NCI-H1930 (cell line): ENCODE results near the gene ERICH6.
"Not testable (repeated sequence)": the region's sequence is repeated elsewhere in the genome, so short reads cannot be mapped to it uniquely, and the experiment has no call there.

Experiments
- DNase-seq, 2 experiments: peaks; one replicate each; lab custom pipeline; 2025; lab: John Stamatoyannopoulos, UW

The ERICH6 gene

DNA sequence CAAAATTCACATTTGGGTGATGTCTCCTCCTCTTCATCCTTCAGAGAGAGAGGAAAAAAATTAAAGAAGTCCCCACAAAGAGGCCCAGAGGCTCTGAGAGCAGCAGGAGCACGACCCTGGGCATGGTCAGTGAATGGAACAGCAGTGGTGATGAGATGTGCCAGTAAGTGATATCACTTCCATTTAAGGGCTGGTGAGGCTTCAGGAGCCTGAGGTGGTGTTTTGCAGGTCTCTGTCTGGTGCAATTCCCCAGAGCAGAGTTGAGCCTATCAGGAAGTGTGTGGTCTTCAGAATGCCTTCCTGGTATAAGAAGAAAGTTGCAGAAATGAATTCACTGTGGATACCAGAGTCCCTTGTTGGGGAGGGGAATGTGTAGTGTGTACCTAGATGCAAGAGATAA is 21.4 kb downstream of the ERICH6 start:
- no peak for DNase-seq

DNA sequence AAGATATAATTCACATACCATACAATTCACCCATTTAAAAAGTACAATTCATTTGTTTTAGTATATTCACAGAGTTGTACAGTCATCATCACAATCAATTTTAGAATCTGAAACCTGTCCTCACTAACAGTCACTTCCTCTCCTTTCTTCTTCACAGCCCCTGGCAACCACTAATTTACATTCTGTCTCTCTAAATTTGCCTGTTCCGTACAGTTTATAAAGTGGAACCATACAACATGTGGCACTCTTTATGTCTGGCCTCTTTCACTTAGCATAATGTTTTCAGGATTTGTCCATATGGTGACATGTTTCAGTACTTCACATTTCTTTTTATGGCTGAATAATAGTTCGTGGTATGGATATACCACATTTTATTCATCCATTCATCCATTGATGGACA is 22.7 kb downstream of the ERICH6 start:
- no peak for DNase-seq

DNA sequence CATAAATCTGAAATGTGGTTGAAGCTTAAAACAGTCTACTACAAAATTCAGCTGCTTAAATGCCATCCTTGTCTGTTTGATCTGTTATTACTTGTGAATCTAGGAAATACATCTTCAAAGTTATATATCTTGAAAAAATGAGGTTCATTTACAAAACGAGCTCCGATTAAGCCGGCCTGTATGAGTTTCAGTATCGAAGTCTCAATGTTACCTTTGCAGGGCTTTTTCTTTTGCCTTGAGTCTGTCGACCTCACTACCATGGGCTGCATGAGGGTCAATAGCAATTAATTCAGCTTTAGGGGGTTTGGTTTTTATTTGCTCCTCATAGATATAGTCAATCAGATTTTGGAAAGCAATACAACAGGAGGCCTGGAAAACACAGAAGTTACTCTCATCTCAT is 23.2 kb downstream of the ERICH6 start:
- no peak for DNase-seq

DNA sequence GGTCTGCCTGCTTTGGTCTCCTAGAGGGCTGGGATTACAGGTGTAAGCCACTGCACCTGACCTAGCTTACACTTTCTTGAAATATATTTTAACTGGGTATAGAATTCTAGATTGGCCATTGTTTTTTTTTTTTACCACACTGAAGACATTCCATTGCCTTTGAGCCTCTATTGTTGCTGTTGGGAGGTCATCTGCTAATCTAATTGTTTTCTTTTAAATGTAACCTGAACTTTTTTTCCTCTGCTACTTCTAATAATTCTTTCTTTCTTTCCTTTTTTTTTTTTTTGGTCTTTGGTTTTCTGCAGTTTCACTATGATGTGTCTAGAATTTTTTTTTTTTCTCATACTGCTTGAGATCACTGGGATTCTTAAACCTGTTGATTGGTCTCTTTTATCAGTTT is 28.1 kb downstream of the ERICH6 start:
- no peak for DNase-seq

DNA sequence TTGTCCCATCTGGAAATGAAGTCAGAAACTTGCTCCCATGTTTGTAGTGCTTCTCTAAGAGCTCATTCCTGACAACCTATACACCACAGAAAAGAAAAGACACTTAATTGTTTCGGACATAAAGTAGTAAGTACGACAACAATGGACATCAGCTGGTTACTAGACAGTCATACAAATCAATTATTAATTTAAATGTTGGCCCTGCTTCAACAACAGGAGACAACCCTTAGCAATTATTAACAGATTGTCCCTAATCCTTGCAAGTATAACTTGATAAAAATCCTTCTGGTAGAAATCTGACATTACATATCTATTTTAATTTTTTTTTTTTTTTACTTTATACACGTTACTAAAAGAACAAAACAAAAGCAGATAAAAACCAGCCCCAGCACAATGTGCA is 29.8 kb downstream of the ERICH6 start:
- no peak for DNase-seq

DNA sequence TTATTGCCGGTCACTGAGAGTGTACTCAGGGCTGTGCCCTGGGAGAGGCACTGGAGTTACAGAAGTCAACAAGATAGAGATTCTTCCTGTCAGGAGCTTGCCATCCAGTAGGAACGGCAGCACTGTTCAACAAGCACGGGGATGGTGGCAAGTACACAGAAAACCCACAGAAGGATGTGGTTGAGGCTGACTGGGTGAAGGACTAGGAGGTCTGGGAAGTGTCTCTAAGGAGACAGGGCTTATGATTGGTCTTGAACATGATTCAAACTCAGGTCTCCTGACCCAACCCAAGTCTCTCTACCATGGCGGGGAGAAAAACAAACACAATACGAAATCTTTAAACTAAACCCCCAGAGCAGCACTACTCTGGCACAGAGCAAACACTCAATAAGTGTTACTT is 37.6 kb downstream of the ERICH6 start:
- no peak for DNase-seq

DNA sequence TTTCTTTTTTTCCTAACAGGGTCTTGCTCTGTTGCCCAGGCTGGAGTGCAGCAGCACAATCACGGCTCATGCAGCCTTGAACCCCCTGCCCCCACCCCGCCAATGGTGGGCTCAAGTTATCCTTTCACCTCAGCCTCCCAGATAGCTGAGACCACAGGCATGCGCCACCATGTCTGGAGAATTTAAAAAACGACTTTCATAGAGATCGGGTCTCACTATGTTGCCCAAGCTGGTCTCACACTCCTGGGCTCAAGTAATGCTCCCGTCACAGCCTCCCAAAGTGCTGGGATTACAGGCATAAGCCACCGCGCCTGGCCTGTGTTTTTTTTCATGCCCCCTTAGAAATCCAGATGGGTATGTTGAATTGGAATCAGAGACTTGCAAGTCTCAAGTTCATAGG is 40.3 kb downstream of the ERICH6 start:
- no peak for DNase-seq

DNA sequence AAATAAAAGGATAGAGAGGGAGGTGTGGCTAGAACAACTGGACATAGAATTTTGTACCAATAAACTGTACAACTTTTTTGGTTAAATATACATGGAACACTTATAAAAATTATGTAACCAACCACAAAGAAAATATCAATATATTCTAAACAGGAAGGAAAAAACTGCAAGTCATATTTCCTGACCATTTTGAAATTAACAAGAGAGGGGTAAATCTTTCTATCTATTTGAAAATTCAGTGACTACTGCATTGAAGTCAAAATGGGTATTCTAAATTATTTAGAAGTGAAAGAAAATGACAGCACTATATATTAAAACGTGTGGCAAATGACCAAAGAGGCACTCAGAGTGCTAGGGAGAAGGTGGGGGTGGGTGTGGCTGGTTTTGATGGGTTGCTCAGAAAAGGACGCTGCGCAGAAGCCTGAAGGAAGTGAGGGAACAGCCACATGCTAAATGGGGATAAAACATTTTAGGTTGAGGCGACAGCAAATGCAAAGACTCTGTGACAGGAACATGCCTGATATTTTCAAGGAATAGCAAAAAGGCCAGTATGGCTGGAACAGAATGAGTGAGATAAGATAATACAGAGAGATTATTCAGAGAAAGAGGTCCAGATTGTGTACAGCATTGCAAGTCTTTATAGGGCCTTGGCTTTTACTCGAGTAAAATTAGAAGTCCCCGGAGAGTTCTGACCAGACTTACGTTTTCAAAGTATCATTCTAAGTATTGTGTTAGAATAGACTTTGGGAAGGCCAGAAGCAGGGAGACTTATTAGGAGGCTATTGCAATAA is 41.1 kb downstream of the ERICH6 start:
- DNase-seq, result no peak

DNA sequence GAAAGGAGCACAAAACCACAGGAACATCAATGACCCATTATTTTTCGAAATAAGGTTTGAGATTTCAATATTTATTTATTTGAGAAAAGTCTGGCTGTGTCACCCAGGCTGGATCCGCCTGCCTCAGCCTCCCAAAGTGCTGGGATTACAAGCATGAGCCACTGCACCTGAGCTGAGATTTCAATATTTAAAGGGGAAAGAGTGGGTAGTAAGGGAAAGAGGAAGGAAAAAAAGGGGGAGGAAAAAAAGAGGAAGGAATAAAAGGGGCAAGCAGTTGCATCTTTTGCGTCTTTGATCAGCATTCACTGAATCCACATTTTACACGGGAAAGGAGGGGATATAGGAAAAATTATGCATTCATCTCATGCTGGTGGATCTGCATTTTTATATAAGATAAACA is 47.4 kb downstream of the ERICH6 start:
- DNase-seq, result no peak

DNA sequence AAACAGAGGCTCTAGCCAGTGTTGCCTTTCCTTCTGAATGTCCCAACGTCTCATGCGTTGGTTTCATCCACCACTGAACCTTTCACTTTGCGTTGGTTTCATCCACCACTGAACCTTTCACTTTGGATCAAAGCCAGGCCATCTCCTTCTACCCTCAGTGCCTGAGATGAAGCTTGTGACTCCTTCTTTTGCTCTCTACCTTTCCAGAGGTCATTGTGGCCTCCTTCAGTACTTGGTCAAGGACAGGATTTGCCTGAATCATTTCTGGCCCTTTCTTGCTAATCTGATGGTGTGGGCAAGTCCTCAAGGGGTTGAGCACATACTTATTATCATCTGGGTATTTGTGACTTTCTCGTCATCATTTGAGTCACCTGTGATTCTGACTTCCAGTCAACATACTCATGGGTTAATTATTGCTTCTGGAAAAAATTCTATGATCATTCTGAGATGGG is 50.6 kb downstream of the ERICH6 start:
- DNase-seq, result no peak

DNA sequence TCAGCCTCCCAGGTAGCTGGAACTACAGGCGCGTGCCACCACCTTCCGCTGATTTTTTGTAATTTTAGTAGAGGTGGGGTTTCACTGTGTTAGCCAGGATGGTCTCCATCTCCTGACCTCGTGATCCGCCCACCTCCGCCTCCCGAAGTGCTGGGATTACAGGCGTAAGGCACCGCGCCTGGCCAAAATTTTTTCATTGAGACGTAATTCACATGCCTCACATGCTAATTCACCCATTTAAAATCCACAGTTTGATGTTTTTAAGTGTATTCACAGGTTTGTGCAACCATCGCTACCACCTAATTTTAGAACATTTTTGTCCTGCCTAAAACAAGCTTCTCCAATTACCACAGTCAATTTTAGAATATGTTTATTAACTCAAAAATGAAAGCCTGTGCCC is 63.5 kb downstream of the ERICH6 start:
- DNase-seq, result no peak

DNA sequence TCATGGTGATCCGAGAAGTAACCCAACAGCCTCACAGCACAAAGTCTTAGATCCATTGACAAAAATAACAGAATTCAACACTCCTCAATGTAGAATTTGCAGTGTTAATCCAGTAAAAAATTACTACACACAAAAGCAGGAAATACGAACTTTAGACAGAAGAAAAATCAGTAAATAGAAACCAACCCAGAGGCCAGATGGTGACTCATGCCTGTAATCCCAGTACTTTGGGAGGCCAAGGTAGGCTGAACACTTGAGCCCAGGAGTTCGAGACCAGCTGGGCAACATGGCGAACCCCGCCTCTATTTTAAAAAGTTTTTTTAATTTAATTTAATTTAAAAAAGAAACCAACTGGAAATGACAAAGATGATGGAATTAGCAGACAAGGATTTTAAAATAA is 64.5 kb downstream of the ERICH6 start:
- no peak for DNase-seq

DNA sequence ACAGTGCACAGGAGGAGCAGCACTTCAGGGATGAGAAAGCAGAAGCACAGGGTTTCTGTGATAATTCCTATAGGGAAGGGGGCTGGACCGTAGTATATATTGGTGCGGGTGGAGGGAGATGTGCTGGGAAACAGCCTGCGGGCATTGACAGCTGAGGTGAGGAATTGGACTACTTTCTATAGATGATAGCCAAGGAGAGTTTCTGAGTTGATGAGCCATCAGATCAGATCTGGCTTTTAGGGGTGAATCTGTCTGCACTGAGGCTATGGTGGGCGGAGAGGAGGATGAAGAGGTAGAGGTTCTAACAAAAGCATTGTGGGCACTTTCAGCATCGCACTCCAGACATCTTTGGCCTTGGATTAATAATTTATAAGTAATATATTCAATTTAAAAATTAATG is 67.5 kb downstream of the ERICH6 start:
- DNase-seq, result no peak

DNA sequence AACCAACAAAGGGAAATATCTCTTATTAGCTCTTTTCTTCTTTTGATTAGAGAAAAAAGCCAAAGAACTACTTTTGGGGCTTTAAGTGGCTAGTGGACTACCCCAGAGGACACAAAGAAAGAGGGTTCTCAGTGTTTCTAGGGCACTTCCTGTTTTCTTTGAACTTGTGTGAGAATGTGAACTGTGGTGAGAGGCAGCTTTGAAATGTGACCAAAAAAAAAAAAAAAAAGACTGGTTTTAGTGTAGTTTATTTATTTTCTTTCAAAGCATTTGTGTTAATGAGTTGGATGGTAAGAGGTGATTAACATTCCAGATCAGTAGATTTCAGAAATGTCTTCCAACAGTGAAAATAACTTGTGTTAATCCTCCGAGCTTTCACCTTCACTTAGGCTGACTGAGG is 68.2 kb downstream of the ERICH6 start:
- DNase-seq, result no peak

DNA sequence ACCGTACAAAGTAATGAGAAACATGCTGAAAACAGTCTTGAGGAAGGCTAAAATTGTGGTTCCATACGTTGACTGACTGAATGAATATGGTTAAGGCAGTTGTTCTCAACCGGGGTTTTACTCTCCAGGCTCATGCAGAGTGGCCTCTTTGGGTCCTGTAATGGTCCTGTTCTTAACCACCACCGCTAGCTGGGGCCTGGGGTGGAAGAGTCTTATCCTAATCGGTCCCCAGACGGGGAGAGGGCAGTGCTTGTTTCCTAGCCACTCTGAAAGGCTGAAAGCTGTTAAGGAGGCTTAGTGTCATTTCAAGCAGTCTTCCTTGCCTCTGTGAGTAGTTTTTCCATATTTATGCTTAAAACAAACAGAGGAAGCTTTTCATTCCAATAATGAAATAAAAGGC is 68.6 kb downstream of the ERICH6 start:
- no peak for DNase-seq

DNA sequence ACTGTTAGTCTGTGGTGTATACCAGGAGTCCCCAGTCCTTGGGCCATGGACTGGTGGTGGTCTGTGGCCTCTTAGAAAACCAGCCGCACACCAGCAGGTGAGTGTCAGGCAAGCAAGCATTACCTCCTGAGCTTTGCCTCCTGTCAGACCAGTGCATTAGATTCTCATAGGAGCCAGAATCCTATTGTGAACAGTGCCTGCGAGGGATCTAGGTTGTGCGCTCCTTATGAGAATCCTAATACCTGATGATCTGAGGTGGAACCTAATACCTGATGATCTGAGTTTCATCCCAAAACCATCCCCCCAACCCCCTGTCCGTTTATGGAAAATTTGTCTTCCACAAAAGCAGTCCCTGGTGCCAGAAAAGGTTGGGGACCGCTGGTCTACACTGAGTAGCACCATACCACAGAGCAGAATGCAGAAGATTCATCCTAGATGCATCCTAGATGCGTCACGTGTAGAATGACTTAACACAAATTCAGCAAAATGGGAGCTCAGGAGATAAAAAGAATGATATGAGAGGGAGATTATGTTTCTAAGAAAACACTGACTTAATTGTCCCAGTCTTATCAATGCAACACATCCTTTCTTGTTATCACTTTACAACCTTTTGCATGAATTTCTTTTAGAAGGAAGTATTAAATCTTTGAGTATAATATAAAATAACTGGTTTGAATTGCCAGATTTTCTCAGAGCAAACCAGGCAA is 72.1 kb downstream of the ERICH6 start:
- no peak for DNase-seq

DNA sequence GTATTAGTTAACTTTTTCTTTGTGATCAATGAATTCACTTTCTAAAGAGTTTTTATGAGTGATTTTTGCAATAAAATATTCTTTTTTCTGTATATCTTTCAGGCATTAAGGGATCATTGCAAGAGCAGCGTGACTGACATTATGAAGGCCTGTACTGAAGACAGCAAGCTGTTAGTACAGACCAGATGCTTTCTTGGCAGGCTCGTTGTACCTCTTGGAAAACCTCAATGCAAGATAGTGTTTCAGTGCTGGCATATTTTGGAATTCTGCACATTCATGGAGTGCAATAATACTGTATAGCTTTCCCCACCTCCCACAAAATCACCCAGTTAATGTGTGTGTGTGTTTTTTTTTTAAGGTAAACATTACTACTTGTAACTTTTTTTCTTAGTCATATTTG is 76.2 kb downstream of the ERICH6 start:
- DNase-seq, result no peak

DNA sequence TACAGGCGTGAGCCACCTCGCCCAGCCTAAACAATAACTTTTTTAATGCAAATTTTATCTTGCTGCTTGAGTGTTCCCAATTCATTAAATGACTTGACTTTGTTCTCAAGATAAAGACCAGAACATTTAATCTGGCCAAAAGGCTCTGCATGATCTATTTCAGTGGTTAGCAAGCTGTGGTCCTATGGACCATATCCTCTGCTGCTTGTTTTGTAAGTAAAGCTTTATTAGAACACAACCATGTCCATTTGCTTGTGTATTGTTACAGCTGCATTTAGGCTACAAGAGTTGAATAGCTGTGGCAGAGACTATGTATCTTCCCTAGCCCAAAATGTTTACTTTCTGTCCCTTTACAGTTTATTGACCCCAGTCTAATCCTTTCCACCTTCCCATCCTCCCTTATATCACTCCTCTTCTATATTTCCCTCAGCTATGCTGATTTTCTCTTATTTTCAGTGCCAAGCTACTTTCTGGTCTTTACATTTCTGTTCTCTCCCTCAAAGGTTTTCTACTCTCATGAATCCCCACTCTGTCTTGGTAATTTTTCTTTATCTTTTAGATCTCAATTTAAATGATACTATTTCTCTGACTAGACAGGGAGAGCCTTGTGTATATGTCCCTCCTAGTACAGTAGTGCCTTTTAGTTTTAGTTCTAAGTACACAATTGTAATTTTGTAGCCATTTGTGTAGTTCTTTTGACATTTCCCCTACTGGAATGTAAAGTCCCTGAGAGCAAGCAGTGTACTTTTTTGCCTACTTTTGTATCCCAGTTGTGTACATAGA is 77.4 kb downstream of the ERICH6 start:
- no peak for DNase-seq

DNA sequence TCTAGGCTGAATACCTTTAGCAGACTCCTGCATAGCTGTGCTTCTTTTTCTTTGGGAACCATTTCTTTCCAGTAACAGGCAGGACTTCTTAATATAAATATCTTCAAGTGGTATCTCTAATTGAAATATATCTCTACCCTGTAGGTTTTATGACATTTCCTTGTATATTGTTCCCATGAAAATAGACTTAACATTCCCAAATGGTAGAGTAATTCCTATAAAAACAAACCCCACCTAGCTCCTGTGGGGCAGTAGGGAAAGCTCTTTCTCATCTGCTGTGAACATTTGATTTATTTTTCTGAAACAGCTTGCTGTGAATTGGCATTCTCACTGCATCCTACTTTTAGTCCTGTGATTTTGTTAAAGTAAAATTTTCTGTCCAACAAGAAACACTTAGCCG is 79.8 kb downstream of the ERICH6 start:
- no peak for DNase-seq

DNA sequence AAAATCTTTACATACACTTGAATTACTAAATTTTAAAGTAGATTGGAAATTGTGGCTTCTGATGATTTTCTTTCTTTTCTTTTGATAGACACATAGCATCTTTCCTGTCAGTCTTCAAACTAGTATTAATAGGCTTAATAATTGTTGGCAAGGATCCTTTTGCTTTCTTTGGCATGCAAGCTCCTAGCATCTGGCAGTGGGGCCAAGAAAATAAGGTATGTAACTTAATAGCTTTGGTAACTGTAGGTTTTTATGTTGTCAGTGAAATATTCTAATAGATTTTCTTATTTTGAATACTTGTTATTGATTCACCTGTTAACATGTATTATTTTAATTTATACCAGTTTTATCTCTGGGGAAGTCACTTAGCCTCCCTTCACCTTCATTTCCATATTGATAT is 80.8 kb downstream of the ERICH6 start:
- DNase-seq, result not testable (repeated sequence)

DNA sequence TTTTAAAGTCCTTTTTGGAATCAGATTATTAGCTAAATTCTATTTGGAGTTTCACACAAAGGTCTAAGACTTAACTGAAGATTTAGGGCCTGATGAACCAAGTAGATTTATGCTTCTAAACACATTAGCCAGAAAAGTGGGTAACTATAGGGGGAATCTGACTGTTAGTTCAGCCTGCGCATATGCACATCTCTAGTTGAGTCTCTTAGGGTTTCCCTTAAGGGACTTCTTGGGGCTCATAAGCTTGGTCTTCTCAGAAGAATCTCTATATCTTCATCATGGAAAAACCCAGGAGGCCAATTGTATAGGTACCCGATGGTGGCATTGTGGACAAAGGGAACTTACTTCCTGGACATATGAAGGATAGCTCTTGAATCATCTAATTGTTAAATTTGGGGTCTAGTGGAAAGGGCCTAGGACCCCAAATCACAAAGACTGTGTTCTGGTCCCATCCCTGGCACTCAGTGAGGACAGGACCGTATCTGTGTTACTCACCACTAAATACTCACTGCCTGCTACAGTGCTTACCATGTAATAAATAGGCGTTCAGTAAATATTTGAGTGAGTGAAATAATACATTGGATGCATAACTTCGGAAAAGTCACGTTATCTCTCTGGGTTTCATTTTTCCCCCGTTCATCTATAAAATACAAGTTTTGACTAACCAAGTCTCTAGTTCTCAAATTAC is 83.6 kb downstream of the ERICH6 start:
- DNase-seq, result no peak

DNA sequence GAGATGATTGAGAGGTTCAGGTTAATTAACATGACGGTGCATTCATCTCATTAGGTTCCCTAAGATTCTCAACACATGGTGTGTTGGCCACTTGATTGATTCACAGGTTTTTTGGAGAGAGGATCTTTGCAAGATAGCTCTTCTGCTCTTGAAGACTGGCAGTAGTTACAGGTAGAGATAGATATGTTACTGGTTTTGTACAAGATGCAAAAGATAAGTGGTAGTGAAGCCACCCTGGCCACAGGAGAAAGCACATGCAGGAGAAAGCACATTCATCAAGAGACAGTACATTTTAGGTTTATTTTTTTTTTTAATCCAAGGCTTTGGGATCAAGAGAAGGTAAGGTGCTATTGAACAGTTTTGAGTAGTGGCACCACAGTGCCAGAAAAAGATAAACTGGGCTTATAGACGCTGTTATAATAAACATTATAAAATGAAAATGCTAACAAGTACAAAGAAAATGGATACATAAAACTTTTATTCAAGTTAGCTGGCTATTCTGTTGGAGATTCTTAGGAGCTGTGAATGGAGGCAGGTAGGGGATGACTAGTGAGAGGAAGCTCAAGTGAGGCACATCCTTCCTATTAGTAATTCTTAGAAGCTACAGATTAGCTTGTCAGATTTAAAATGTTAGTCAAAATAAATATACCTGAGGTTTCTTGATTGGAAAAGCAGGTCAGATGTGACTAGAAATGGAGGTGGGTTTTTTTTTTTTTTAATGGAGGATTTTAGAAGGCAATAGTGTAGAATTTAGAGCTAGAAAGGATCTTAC is 89.8 kb downstream of the ERICH6 start:
- no peak for DNase-seq
